ENCODE data around the gene UBE2K. TPM values are rescaled to one million over a fixed set of nuclear protein-coding genes. Genes with fewer than 3 reads are reported as not detected.

UBE2K gene
- total and polyA plus RNA-seq, 2 experiments from 2014 or later, result 26.7 to 127 TPM

- in situ Hi-C loops (cut with MboI), result no loop called here
- Histone ChIP-seq H4K20me1 (ENCODE audit: insufficient read depth) (no peaks in the 10 kb centered on the region), H3K27me3 (replicated peaks; ENCODE audit: insufficient read depth) (no peaks in the 10 kb centered on the region)
These were observed 124.7 kb downstream of the UBE2K start for GRCh38 chr4:39822662-39823061.

GRCh38 chr4:39823191-39823590 is 125.3 kb downstream of the UBE2K start:
- H3K27me3 ChIP-seq (replicated peaks; ENCODE audit: insufficient read depth), result no peaks in the 10 kb centered on the region
- no peak overlapping the region for H3K4me2 ChIP-seq (ENCODE audit: unreplicated experiment)
- TF ChIP-seq EZH2 (IDR thresholded peaks at IDR 0.05; ENCODE audit: insufficient read depth, poor library complexity, severe bottlenecking) (no peak), EZH2phosphoT487 (IDR thresholded peaks at IDR 0.05; ENCODE audit: insufficient read depth, low read depth) (no peak)
- in situ Hi-C loops (cut with MboI), result no loop called here
- peaks cover 5% of the 10 kb centered on the region for H3K4me1 ChIP-seq (ENCODE audit: insufficient read depth)
- H3K9ac ChIP-seq, result no peak overlapping the region
- H3K27ac ChIP-seq, result 0 out of 2 replicates have a peak overlapping the region, but pooled peaks have one; percentile 16
- 0 out of 2 replicates have a peak, but pooled peaks cover 6% of the 10 kb centered on the region for H3K79me2 ChIP-seq (ENCODE audit: insufficient read depth)
- H3F3A ChIP-seq (ENCODE audit: insufficient read depth), result peaks cover 9% of the 10 kb centered on the region; the same call in 1 of the 2 replicates
- peak; percentile 61 for DNase-seq
- H3K36me3 ChIP-seq (ENCODE audit: low read depth), result peaks cover 12% of the 10 kb centered on the region
- H3K9me2 ChIP-seq (ENCODE audit: insufficient read depth), result no peaks in the 10 kb centered on the region
- 52 to 58% methylated on average over 2 of the region's 2 CpGs for WGBS, 2 experiments (ENCODE audit: low coverage in 1 of 2, low lambda C conversion rate in 2 of 2, missing lambda C conversion rate in 2 of 2)
- H4K20me1 ChIP-seq (ENCODE audit: insufficient read depth), result no peaks in the 10 kb centered on the region
- H3K4me3 ChIP-seq, result no peak overlapping the region
- no peak overlapping the region for H2AFZ ChIP-seq
- H3K9me3 ChIP-seq (ENCODE audit: low read depth), result no peaks in the 10 kb centered on the region

More at GRCh38 chr4:39822662-39823061, 124.7 kb downstream of the UBE2K start:
- no peaks in the 10 kb centered on the region for H3K9me2 ChIP-seq (ENCODE audit: insufficient read depth)
- H3K9ac ChIP-seq, result no peak overlapping the region
- H2AFZ ChIP-seq, result no peak overlapping the region
- H3F3A ChIP-seq (ENCODE audit: insufficient read depth), result peaks cover 9% of the 10 kb centered on the region; the same call in 1 of the 2 replicates
- H3K4me3 ChIP-seq, result no peak overlapping the region
- peaks cover 5% of the 10 kb centered on the region for H3K4me1 ChIP-seq (ENCODE audit: insufficient read depth)
- H3K79me2 ChIP-seq (ENCODE audit: insufficient read depth), result 0 out of 2 replicates have a peak, but pooled peaks cover 6% of the 10 kb centered on the region
- H3K4me2 ChIP-seq (ENCODE audit: unreplicated experiment), result no peak overlapping the region
- peaks cover 12% of the 10 kb centered on the region for H3K36me3 ChIP-seq (ENCODE audit: low read depth)
- no peak for DNase-seq
- TF ChIP-seq EZH2 (IDR thresholded peaks at IDR 0.05; ENCODE audit: insufficient read depth, poor library complexity, severe bottlenecking), result no peak
- no peak for TF ChIP-seq EZH2phosphoT487 (IDR thresholded peaks at IDR 0.05; ENCODE audit: insufficient read depth, low read depth)
- H3K9me3 ChIP-seq (ENCODE audit: low read depth), result no peaks in the 10 kb centered on the region
- H3K27ac ChIP-seq, result 0 out of 2 replicates have a peak overlapping the region, but pooled peaks have one; percentile 15

DNA sequence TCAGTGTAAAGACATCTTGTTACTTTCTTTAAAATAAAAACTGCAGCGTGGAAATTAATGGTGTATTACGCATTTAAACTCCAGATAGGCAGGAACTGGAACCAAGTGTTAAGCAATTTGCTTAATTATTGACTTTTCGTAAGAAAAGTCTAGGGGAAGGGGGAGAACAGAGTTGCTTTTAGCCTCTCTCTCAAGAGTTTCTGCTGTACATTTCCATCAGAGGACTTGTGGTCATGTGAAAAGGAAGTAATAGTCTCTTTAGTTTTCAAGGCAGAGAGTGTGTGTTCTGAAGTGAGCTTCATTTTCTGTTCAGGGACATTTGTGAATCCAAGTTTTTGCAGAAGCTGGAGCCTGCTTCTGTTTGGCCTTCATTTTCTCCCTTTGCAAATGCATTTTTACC is 127.2 kb downstream of the UBE2K start:
- in situ Hi-C loops (cut with MboI), result no loop called here
- Histone ChIP-seq H3K9me2 (ENCODE audit: insufficient read depth) (no peaks in the 10 kb centered on the region), H3K27ac (no peak overlapping the region)

DNA sequence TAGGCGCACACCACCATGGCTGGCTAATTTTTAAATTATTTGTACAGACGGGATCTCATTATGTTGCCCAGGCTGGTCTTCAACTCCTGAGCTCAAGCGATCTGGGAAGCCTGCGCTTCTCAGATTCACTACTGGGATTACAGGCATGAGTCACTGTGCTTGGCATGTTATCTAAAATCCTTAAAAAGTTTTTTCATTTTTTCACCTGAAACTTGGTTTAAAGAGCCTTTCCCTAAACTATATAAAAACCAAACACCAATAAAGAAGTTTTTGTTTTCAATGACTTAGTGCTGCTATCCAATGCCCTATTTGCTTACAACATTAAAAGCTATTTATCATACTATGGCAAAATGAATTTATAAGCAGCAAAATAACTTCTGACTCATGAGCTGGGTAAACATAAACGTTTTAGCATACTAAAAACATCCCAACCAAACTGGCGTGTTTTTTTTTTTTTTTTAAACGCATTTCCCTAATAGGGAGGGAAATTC is 127.8 kb downstream of the UBE2K start:
- Histone ChIP-seq H3K27ac (no peak overlapping the region), H3K9me3 (ENCODE audit: low read depth) (no peaks in the 10 kb centered on the region), H3K27me3 (replicated peaks; ENCODE audit: insufficient read depth) (no peaks in the 10 kb centered on the region), H3K9me2 (ENCODE audit: insufficient read depth) (no peaks in the 10 kb centered on the region), H3K4me3 (no peak overlapping the region), H2AFZ (no peak overlapping the region), H3K79me2 (ENCODE audit: insufficient read depth) (peaks cover 6% of the 10 kb centered on the region; the same call in 1 of the 2 replicates), H3K4me1 (ENCODE audit: insufficient read depth) (peaks cover 5% of the 10 kb centered on the region), H3K9ac (no peak overlapping the region), H3K4me2 (ENCODE audit: unreplicated experiment) (no peak overlapping the region), H3F3A (ENCODE audit: insufficient read depth) (peaks cover 9% of the 10 kb centered on the region; the same call in 1 of the 2 replicates), H3K36me3 (ENCODE audit: low read depth) (peaks cover 16% of the 10 kb centered on the region), H4K20me1 (ENCODE audit: insufficient read depth) (no peaks in the 10 kb centered on the region)
- DNase-seq, result peak; percentile 50
- TF ChIP-seq EZH2 (IDR thresholded peaks at IDR 0.05; ENCODE audit: insufficient read depth, poor library complexity, severe bottlenecking) (no peak), EZH2phosphoT487 (IDR thresholded peaks at IDR 0.05; ENCODE audit: insufficient read depth, low read depth) (no peak)
- in situ Hi-C loops (cut with MboI), result no loop called here
- 58 to 63% methylated on average over 7 of the region's 7 CpGs for WGBS, 2 experiments (ENCODE audit: low coverage in 1 of 2, low lambda C conversion rate in 2 of 2, missing lambda C conversion rate in 2 of 2)

More for the DNA sequence above, 127.2 kb downstream of the UBE2K start:
- TF ChIP-seq EZH2phosphoT487 (IDR thresholded peaks at IDR 0.05; ENCODE audit: insufficient read depth, low read depth), result no peak
- no peak for TF ChIP-seq EZH2 (IDR thresholded peaks at IDR 0.05; ENCODE audit: insufficient read depth, poor library complexity, severe bottlenecking)
- peaks cover 6% of the 10 kb centered on the region; the same call in 1 of the 2 replicates for H3K79me2 ChIP-seq (ENCODE audit: insufficient read depth)
- DNase-seq, result no peak
- peaks cover 5% of the 10 kb centered on the region for H3K4me1 ChIP-seq (ENCODE audit: insufficient read depth)
- no peak overlapping the region for H3K4me3 ChIP-seq
- H4K20me1 ChIP-seq (ENCODE audit: insufficient read depth), result no peaks in the 10 kb centered on the region
- no peak overlapping the region for H3K4me2 ChIP-seq (ENCODE audit: unreplicated experiment)
- 96 to 100% methylated on average over 3 of the region's 3 CpGs for WGBS, 2 experiments (ENCODE audit: low coverage in 1 of 2, low lambda C conversion rate in 2 of 2, missing lambda C conversion rate in 2 of 2)
- H3K27me3 ChIP-seq (replicated peaks; ENCODE audit: insufficient read depth), result no peaks in the 10 kb centered on the region
- peaks cover 9% of the 10 kb centered on the region; the same call in 1 of the 2 replicates for H3F3A ChIP-seq (ENCODE audit: insufficient read depth)
- H2AFZ ChIP-seq, result no peak overlapping the region
- no peaks in the 10 kb centered on the region for H3K9me3 ChIP-seq (ENCODE audit: low read depth)
- no peak overlapping the region for H3K9ac ChIP-seq
- peaks cover 16% of the 10 kb centered on the region for H3K36me3 ChIP-seq (ENCODE audit: low read depth)

Small RNAs within 50 kb of the gene (small RNA-seq; reads per million reads assigned to genes)
- gene RF00019 (ENCODE audit: low read depth, low replicate concordance), result not detected
- gene RN7SL558P (ENCODE audit: low read depth, low replicate concordance), result not detected

Other genes starting within 250 kb of the UBE2K start
- 3,138 and 3,826 TPM in 2 replicates for gene RPL9, start 239.2 kb upstream of the UBE2K start, total RNA-seq (2014; rRNA removed; shearing (Covaris generic))
- gene RPL9, start 239.2 kb upstream of the UBE2K start, polyA plus RNA-seq (2016; fragmentation: Nextera tagmentation; extraction: Ambion mirVana), result 588 and 627 TPM in 2 replicates
- gene LIAS, start 239.1 kb upstream of the UBE2K start, total RNA-seq (2014; rRNA removed; shearing (Covaris generic)), result 5.7 and 15.7 TPM in 2 replicates
- 5.6 and 6.8 TPM in 2 replicates for gene LIAS, start 239.1 kb upstream of the UBE2K start, polyA plus RNA-seq (2016; fragmentation: Nextera tagmentation; extraction: Ambion mirVana)
- gene UGDH, start 170.7 kb upstream of the UBE2K start, total RNA-seq (2014; rRNA removed; shearing (Covaris generic)), result 197 and 263 TPM in 2 replicates
- gene UGDH, start 170.7 kb upstream of the UBE2K start, polyA plus RNA-seq (2016; fragmentation: Nextera tagmentation; extraction: Ambion mirVana), result 140 and 154 TPM in 2 replicates
- gene SMIM14, start 59.3 kb upstream of the UBE2K start, total RNA-seq (2014; rRNA removed; shearing (Covaris generic)), result 54.5 and 67.5 TPM in 2 replicates
- 147 and 157 TPM in 2 replicates for gene SMIM14, start 59.3 kb upstream of the UBE2K start, polyA plus RNA-seq (2016; fragmentation: Nextera tagmentation; extraction: Ambion mirVana)